GM10847 (cell line): ENCODE results near the gene PCGF5.

ENCODE experiments used
- POLR2A ChIP-seq: IDR thresholded peaks from 2 replicates; pipeline ENCODE4 v1.6.1; 2011; ENCODE audit not compliant: insufficient read length; ENCODE audit errors: extremely low read depth

The PCGF5 gene

GRCh38 chr10:91220194-91220953 is at the start of gene PCGF5:
PCGF5 (plus strand) TSS chr10:91220663; CDS start chr10:91222872, 2,209 bp downstream.
- peak; percentile 73 for TF ChIP-seq POLR2A

GRCh38 chr10:91171485-91171884 is 49.0 kb upstream of the PCGF5 start:
- TF ChIP-seq POLR2A = no peak

DNA sequence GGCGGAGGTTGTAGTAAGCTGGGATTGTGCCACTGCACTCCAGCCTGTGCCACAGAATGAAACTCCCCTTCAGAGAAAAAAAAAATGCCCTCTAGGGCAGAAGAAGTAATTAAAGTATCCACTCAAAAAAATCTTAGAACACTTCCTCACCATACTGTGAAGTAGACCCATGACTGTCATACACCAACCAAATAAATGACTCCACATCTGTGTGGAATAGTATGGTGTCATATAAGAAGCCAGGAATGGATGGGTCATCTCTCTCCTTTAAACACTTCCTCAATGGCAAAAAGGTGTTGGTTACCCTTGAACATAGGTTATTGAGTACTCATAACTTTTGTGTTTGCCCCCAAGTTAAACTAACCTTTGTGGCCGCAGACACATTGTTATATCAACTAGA is 48.1 kb upstream of the PCGF5 start:
- TF ChIP-seq POLR2A = no peak

DNA sequence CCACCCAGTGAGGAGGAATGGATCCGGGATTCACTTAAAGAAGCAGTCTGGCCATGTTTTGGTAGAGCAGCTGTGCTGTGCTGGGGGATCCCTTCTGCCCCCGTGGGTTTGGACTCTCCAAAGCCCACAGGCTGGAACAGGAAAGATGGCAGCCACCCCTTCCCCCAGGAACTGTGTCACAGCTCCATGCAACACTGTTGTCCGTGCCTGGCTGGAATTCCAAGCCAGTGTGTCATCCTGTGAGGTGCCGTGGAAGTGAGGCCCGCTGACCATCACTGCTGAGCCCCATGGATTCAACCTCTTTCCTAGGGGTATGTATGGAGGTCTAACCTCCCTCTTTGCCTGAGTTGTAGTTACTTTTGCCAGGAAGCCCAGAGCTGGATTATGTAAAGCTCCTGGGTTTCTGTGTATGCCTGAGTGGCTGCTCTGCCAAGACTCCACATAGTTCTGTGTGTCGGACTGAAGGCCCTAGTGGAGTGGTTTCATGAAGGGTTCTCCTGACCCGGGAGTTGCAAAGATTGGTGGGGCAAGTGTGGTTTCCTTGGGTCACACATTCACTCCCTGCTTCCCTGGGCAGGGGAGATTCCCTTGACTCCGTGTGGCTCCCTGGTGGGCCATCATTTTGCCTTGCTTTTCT is 35.1 kb upstream of the PCGF5 start:
- no peak for TF ChIP-seq POLR2A

GRCh38 chr10:91187156-91187555 is 33.3 kb upstream of the PCGF5 start:
- TF ChIP-seq POLR2A = no peak

- no peak for TF ChIP-seq POLR2A
These were observed 31.6 kb upstream of the PCGF5 start for GRCh38 chr10:91188889-91189288.

GRCh38 chr10:91190388-91190870 is 30.0 kb upstream of the PCGF5 start:
- TF ChIP-seq POLR2A = no peak

GRCh38 chr10:91190876-91191583 is 29.4 kb upstream of the PCGF5 start:
- TF ChIP-seq POLR2A = no peak

DNA sequence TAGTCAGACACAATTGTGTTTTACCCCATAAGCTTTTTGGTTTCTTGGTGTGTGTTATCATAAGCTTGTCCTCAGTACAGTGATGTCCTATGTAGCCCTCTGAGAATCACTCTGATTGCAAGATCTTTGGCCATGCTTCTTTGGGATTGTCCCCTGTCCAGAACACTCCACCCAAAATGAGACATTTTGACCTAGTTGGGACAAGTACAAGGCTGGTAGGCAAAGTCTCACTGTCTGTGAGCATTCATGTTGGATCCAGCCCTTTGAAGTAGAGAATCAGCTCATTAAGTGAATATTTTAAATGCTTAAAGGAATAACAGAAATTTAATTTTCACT is 28.9 kb upstream of the PCGF5 start:
- TF ChIP-seq POLR2A = no peak

GRCh38 chr10:91194497-91195179 is 25.8 kb upstream of the PCGF5 start:
- TF ChIP-seq POLR2A = no peak

DNA sequence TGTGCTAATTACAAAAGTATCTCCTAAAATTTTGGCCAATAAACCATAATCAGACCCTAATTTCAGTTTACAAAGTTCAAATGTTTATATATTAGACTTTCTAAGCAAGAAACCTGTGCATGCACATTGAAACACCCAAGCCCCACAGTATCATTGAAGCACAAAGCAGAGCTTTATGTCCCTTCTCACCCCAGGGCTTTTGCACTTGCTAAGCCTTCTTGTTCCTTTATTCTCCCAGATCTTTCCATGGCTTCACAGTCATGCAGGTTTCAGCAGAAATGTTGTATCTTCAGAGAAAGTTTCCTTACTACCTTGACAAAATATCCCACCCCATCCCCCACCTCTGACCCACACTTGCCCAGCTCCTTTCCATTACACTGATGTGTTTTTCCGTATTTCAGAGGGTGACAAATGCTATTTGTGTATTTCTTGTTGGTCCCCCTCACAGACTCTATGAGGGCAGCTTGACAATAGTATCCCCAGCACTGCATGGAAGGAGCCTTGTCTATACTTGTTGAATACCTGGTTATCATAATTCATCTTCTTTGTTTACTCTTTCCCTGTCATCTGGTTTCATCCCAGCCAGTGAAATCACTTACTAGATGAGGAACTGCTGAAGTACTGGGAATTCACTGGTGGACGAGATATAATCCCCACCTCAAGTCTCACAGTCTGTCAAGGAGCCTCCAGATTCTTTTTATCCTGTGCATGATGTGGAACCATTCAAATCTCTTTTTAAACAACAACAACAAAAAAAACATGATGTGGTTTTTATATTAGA is 24.0 kb upstream of the PCGF5 start:
- TF ChIP-seq POLR2A = no peak

DNA sequence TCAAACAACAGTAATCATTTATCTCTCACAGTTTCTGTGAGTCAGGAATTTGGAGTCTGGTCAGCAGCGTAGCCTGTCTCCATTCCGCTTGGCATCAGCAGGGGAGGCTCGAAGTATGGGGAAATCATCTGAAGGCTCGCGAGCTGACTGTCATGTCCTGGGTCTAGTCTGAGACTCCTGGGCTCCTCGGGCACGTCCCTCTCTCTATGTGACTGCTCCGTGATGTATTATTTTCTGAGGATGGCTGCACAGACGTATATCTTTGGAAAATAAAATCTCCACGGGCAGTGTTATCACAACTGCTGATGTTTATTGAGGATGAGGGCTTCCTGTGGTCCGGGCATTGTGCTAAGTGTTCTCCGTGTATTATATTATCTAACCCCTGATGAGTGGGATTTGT is 23.3 kb upstream of the PCGF5 start:
- no peak for TF ChIP-seq POLR2A

DNA sequence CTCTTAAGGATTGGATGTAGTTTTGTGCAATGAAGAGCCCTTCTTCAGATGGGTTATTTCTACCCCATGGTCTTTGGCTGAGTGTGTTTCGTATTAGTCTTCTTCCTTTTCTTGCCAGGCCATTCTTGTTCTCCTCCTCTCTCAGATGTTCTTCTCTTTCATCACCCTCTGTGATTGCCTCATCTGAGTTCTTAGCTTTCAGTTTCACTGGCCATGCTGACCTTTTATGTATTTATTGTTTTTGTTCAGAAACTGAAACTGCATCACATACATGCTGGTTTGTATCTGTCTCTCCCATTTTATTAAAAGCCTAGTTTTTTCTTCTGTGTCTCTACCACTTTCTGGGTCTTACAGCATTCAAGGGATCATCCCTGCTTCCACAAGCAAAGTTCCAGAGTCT is 21.7 kb upstream of the PCGF5 start:
- no peak for TF ChIP-seq POLR2A

GRCh38 chr10:91200314-91201212 is 19.9 kb upstream of the PCGF5 start:
- no peak for TF ChIP-seq POLR2A
